Astrocyte (in vitro differentiated cells and primary cell): ENCODE measurements around the gene TRIM9.

Experiments
- EZH2 ChIP-seq: IDR thresholded peaks from 2 replicates; pipeline ENCODE4 v1.6.1; 2012; ENCODE audit warnings: mild to moderate bottlenecking, low read length, inconsistent platforms; ENCODE audit not compliant: insufficient read depth
- TF ChIP-seq, protein P1 (sequence below): IDR thresholded peaks from 2 replicates; pipeline ENCODE4 v1.5.1; 2011; ENCODE audit warnings: low read depth, mild to moderate bottlenecking, inconsistent platforms, low read length, moderate library complexity; ENCODE audit not compliant: insufficient read depth

DNA sequence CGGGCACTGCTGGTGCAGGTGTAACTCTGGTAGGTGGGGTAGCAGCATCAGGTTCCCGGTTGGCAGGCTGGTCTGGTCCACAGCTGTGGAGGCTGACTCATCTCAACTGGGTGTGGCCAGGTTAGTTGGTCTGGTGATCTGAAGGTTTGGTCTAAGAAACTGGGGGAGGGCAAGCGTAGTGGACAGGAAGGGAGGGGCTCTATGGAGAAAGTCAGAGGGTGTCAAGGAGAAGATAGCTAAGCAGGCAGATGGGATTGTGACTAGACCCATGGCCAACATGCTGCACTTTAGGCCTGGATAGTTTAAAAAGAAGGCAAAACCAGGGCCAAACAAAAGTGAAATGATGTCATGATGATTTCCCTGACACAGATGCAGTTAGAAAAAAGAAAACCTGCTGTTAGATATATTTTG lies 7.9 kb downstream of the TRIM9 start:
- TF ChIP-seq, protein P1, sequence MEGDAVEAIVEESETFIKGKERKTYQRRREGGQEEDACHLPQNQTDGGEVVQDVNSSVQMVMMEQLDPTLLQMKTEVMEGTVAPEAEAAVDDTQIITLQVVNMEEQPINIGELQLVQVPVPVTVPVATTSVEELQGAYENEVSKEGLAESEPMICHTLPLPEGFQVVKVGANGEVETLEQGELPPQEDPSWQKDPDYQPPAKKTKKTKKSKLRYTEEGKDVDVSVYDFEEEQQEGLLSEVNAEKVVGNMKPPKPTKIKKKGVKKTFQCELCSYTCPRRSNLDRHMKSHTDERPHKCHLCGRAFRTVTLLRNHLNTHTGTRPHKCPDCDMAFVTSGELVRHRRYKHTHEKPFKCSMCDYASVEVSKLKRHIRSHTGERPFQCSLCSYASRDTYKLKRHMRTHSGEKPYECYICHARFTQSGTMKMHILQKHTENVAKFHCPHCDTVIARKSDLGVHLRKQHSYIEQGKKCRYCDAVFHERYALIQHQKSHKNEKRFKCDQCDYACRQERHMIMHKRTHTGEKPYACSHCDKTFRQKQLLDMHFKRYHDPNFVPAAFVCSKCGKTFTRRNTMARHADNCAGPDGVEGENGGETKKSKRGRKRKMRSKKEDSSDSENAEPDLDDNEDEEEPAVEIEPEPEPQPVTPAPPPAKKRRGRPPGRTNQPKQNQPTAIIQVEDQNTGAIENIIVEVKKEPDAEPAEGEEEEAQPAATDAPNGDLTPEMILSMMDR = no peak
- no peak for TF ChIP-seq EZH2
